GM12878 (cell line): ENCODE data around the gene SPATA6. TPM values are rescaled to one million over a fixed set of nuclear protein-coding genes. Genes with fewer than 3 reads are reported as not detected.

Experiments used
- ATAC-seq: fragments of 200-7000 bp; cut with Tn5 transposase; 3 replicates; pipeline ENCODE4 v1.9.1; 2020; ENCODE audit warnings: mild to moderate bottlenecking, moderate library complexity
- BruUV-seq: library from RNA; stranded (reverse); fragments of 400-500 nt; replicated peaks from 2 replicates; lab custom pipeline; 2021; lab: Mats Ljungman, UMichigan
- CTCF ChIA-PET: fragments of 300-600 bp; sonication (Branson Sonifier 250); formaldehyde crosslinking; extraction: SDS; loops from one replicate; lab custom pipeline; 2021; ENCODE audit warnings: inconsistent platforms; lab: Yijun Ruan, JAX
- POLR2A ChIA-PET: fragments of 350-600 bp; formaldehyde crosslinking; extraction: SDS; loops from one replicate; lab custom pipeline; 2021; ENCODE audit warnings: inconsistent platforms; lab: Charles Lee
- RAD21 ChIA-PET: fragments of 300-600 bp; sonication (Branson Sonifier 250); formaldehyde crosslinking; loops from one replicate; lab custom pipeline; 2023; ENCODE audit warnings: antibody characterized with exemption; ENCODE audit not compliant: unreplicated experiment; lab: Charles Lee
- SMC1A ChIA-PET: fragments of 300-600 bp; sonication (Branson Sonifier 250); formaldehyde crosslinking; loops from one replicate; lab custom pipeline; 2023; ENCODE audit not compliant: unreplicated experiment, uncharacterized antibody; lab: Charles Lee
- DNase-seq: peaks from one replicate; pipeline ENCODE4 v3.0.0-alpha.2; 2011; ENCODE audit warnings: low read depth, low spot score
- FAIRE-seq: peaks from 3 replicates; lab custom pipeline; 2011; peaks lifted over from hg19 to GRCh38; lab: Jason Lieb, UNC
- H2AFZ ChIP-seq: 2 replicates; pipeline ENCODE4 v1.6.0; 2011; ENCODE audit warnings: low read depth, low read length, control low read depth; ENCODE audit not compliant: control insufficient read depth
- H3K27ac ChIP-seq: 2 replicates; pipeline ENCODE4 v1.5.1; 2011; ENCODE audit warnings: control low read depth; ENCODE audit not compliant: control insufficient read depth, insufficient read depth
- H3K27me3 ChIP-seq, 2 experiments: replicated peaks in 1 of 2; 2 replicates each; pipeline versions ENCODE4 v1.6.0 to v1.6.1; 2011; ENCODE audit warnings: low read length in 1 of 2; ENCODE audit not compliant: control insufficient read depth in 2 of 2, insufficient read depth in 2 of 2
- H3K36me3 ChIP-seq, 2 experiments: 2 replicates each; pipeline ENCODE4 v1.5.1; 2011; ENCODE audit warnings: low read length in 1 of 2; ENCODE audit not compliant: control insufficient read depth in 2 of 2, insufficient read depth in 2 of 2
- H3K4me1 ChIP-seq: 2 replicates; pipeline ENCODE4 v1.6.1; 2011; ENCODE audit warnings: mild to moderate bottlenecking, low read length, moderate library complexity, mixed read lengths; ENCODE audit not compliant: control insufficient read depth, insufficient read depth
- H3K4me2 ChIP-seq: 2 replicates; pipeline ENCODE4 v1.6.0; 2011; ENCODE audit warnings: control low read depth; ENCODE audit not compliant: control insufficient read depth, insufficient read depth
- H3K4me3 ChIP-seq: fragments of 200-600 bp; sonication (generic); 2 replicates; pipeline ENCODE4 v1.5.1; 2016
- H3K79me2 ChIP-seq: 2 replicates; pipeline ENCODE4 v1.6.0; 2011; ENCODE audit warnings: low read length; ENCODE audit not compliant: control insufficient read depth, insufficient read depth
- H3K9ac ChIP-seq: 2 replicates; pipeline ENCODE4 v1.8.0; 2011; ENCODE audit warnings: low read length, control low read depth, mixed read lengths; ENCODE audit not compliant: control insufficient read depth, insufficient read depth
- H3K9me3 ChIP-seq: replicated peaks from 3 replicates; pipeline ENCODE4 v1.5.1; 2011; ENCODE audit warnings: mild to moderate bottlenecking, low read length; ENCODE audit not compliant: control insufficient read depth, insufficient read depth
- H4K20me1 ChIP-seq: 2 replicates; pipeline ENCODE4 v1.6.0; 2011; ENCODE audit not compliant: control insufficient read depth, insufficient read depth
- ASH2L ChIP-seq: fragments of 300-600, 200-600 bp; sonication (generic); IDR thresholded peaks from 2 replicates; pipeline ENCODE4 v1.6.1; 2017; ENCODE audit warnings: low read depth, mild to moderate bottlenecking, borderline replicate concordance
- BCL11A ChIP-seq: IDR thresholded peaks from 2 replicates; pipeline ENCODE4 v1.6.1; 2011; ENCODE audit warnings: low read depth, low read length
- BCLAF1 ChIP-seq: fragments of 450-650 bp; IDR thresholded peaks from 2 replicates; pipeline ENCODE4 v1.6.1; 2017; ENCODE audit warnings: antibody characterized with exemption, mild to moderate bottlenecking, moderate library complexity
- CUX1 ChIP-seq: IDR thresholded peaks from 2 replicates; pipeline ENCODE4 v1.6.1; 2012; ENCODE audit warnings: improper control_type of control experiment, low read depth, low read length; ENCODE audit not compliant: insufficient replicate concordance
- HDGF ChIP-seq: fragments of 450-650 bp; IDR thresholded peaks from 2 replicates; pipeline ENCODE4 v1.6.1; 2016; ENCODE audit warnings: antibody characterized with exemption
- IKZF1 ChIP-seq: fragments of 450-650 bp; conservative IDR thresholded peaks from 2 replicates; pipeline ENCODE4 v1.6.1; 2017; ENCODE audit warnings: antibody characterized with exemption, mild to moderate bottlenecking
- KAT2A ChIP-seq: conservative IDR thresholded peaks from 2 replicates; pipeline ENCODE4 v1.6.1; 2011; ENCODE audit warnings: low read depth, low read length; ENCODE audit not compliant: control insufficient read depth
- MAX ChIP-seq: IDR thresholded peaks from 2 replicates; pipeline ENCODE4 v1.6.1; 2012; ENCODE audit warnings: low read depth, low read length, improper control_type of control experiment
- NFYB ChIP-seq: IDR thresholded peaks from 2 replicates; pipeline ENCODE4 v1.6.1; 2011; ENCODE audit warnings: low read depth, mild to moderate bottlenecking, low read length, improper control_type of control experiment, moderate library complexity; ENCODE audit not compliant: insufficient read depth
- NKRF ChIP-seq: fragments of 450-650 bp; conservative IDR thresholded peaks from 2 replicates; pipeline ENCODE4 v1.6.1; 2017; ENCODE audit warnings: mild to moderate bottlenecking, moderate library complexity
- PML ChIP-seq: IDR thresholded peaks from 2 replicates; pipeline ENCODE4 v1.6.1; 2012; ENCODE audit warnings: low read length, inconsistent platforms
- SIX5 ChIP-seq: IDR thresholded peaks from 2 replicates; pipeline ENCODE4 v1.6.1; 2011; ENCODE audit warnings: mild to moderate bottlenecking, low read depth, low read length, moderate library complexity; ENCODE audit not compliant: severe bottlenecking
- TCF3 ChIP-seq: IDR thresholded peaks from 2 replicates; pipeline ENCODE4 v1.6.1; 2012; ENCODE audit warnings: low read depth, mild to moderate bottlenecking, low read length, borderline replicate concordance; ENCODE audit not compliant: insufficient read depth
- ZNF384 ChIP-seq: IDR thresholded peaks from 2 replicates; pipeline ENCODE4 v1.6.1; 2012; ENCODE audit warnings: low read depth, mild to moderate bottlenecking, low read length, improper control_type of control experiment, borderline replicate concordance
- whole genome bisulfite sequencing: methylation state at CpG from one replicate; pipeline ENCODE4 v1.1.6; 2016; ENCODE audit warnings: low lambda C conversion rate; ENCODE audit not compliant: insufficient replicate concordance, insufficient coverage; ENCODE audit errors: missing lambda C conversion rate; 5-methylcytosine and 5-hydroxymethylcytosine counted together
- in situ Hi-C: fragments of 300-500 bp; cut with MboI; formaldehyde crosslinking; loops from 9 replicates; pipeline ENCODE4 v1.14.3; 2018; ENCODE audit warnings: mixed read lengths
- intact Hi-C: fragments of 100-400 bp; cut with micrococcal nuclease; formaldehyde crosslinking; loops from one replicate; pipeline ENCODE4 v1.14.2; 2022; ENCODE audit not compliant: unreplicated experiment
- polyA plus RNA-seq, 11 experiments: library from polyadenylated mRNA; depleted of rRNA in 4 of 11; unstranded in 6 of 11; stranded (reverse) in 5 of 11; fragments of >200 nt; fragmentation: Nextera tagmentation in 4 of 11; fragmentation: Illumina TruSeq in 1 of 11; extraction: Ambion mirVana in 4 of 11; extraction: Trizol in 1 of 11; gene quantifications; 1 replicate in 1 of 11; 2 replicates in 10 of 11; pipeline versions ENCODE4 v1.2.1 to v1.2.3, GENCODE V29; 2011 to 2016; ENCODE audit warnings: inconsistent platforms in 2 of 11, missing spikeins in 2 of 11, low read depth in 1 of 11
- total RNA-seq, 4 experiments: library from RNA; depleted of rRNA in 3 of 4; stranded (reverse); fragments of >200 nt in 3 of 4; fragmentation: Illumina TruSeq in 1 of 4; extraction: Trizol in 1 of 4; gene quantifications; 2 replicates each; pipeline versions ENCODE4 v1.2.1 to v1.2.3, GENCODE V29; 2013 to 2021

SPATA6 gene
- total and polyA plus RNA-seq, 10 of the 15 experiments (the other 5 are each of a cell fraction or from before 2014, with no cell fraction given) = 0.29 TPM; not detected in 9

GRCh38 chr1:48362901-48363300, 109.1 kb downstream of the SPATA6 start:
- WGBS = 26% methylated on average over 7 of the region's 7 CpGs
- Histone ChIP-seq H3K79me2 (no peaks in the 10 kb centered on the region), H3K9ac (no peak overlapping the region), H4K20me1 (no peaks in the 10 kb centered on the region), H3K4me1 (no peaks in the 10 kb centered on the region), H3K36me3 (no peaks in the 10 kb centered on the region), H3K9me3 (no peaks in the 10 kb centered on the region), H3K27me3 (no peaks in the 10 kb centered on the region), H3K27ac (no peak overlapping the region), H3K4me3 (no peak overlapping the region), H3K4me2 (no peak overlapping the region), H2AFZ (no peak overlapping the region)
- ATAC-seq (no peak), FAIRE-seq (no peak), DNase-seq (no peak)
- no TSS peak for BruUV-seq
- intact Hi-C loops (no loop called here), in situ Hi-C loops (no loop called here)
- ChIA-PET RAD21 (no interaction called here), SMC1A (no interaction called here), CTCF (no interaction called here), POLR2A (no interaction called here)
- TF ChIP-seq PML (no peak), TCF3 (no peak), BCL11A (no peak), BCLAF1 (no peak), NKRF (no peak), MAX (no peak), ASH2L (no peak), SIX5 (no peak), ZNF384 (no peak), NFYB (no peak), CUX1 (no peak), HDGF (no peak), IKZF1 (no peak), KAT2A (no peak)
